GM12875 (cell line): Measurements from ENCODE around the gene DNAJB5.
"Not testable (repeated sequence)": the region's sequence is repeated elsewhere in the genome, so short reads cannot be mapped to it uniquely, and the experiment has no call there.

Source experiments
- H3K4me3 ChIP-seq: one replicate; pipeline ENCODE4 v1.5.1; 2011; ENCODE audit warnings: low read depth, low read length, control low read depth
- TF ChIP-seq, protein P1 (sequence below): IDR thresholded peaks from 2 replicates; pipeline ENCODE4 v1.5.1; 2011; ENCODE audit warnings: low read depth, mild to moderate bottlenecking, control low read depth, inconsistent platforms, low read length, moderate library complexity, borderline replicate concordance; ENCODE audit not compliant: insufficient read depth

Gene DNAJB5

DNA sequence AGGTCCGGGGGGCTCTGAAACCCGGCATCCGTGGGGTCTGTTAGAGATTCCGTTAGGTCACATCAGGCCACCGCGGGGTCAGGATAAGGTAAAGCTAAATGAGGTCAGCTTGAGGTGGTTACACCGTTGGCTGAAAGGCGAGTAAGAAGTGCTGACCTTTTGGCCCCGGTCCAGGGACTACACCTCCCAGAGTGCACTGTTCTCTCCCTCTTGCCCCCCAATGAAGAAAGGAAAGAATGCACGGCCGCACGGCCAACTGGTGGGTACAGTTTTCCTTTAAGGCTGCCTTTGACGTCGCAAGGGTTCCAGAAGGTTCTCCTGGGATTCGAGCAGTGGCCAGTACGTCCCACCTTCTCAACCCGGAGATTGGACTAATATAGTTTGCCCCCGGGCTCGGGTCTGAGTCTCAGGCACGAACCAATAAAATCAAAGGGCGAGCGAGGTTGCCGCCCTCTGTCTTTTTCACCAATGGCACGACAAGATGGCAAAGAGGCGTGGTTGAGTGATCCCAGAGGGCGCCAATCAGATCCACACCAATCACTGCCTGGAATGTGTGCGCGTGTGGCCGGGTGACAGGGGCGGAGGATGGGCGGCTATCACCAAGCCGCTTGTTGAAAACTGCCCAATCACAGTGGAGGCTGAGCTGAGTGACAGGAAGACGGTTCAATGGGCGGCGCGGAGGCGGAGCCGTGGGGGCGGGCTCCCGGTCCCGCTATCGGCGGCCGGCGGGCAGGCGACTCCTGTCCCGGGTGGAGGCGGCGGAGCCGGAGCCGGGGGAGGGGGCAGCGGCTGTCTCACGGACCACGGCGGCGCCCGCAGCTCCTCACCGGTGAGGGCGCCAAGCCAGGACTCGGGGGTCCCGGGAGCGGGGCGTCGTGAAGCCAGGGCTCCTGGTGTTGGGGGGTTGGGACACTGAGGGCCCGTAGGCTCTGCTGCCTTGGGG is at the start of gene DNAJB5:
DNAJB5 (plus strand) TSS at position 743 of the 943 bp plus-strand sequence. CDS start 886 bp downstream, outside the sequence.
- TF ChIP-seq, protein P1, sequence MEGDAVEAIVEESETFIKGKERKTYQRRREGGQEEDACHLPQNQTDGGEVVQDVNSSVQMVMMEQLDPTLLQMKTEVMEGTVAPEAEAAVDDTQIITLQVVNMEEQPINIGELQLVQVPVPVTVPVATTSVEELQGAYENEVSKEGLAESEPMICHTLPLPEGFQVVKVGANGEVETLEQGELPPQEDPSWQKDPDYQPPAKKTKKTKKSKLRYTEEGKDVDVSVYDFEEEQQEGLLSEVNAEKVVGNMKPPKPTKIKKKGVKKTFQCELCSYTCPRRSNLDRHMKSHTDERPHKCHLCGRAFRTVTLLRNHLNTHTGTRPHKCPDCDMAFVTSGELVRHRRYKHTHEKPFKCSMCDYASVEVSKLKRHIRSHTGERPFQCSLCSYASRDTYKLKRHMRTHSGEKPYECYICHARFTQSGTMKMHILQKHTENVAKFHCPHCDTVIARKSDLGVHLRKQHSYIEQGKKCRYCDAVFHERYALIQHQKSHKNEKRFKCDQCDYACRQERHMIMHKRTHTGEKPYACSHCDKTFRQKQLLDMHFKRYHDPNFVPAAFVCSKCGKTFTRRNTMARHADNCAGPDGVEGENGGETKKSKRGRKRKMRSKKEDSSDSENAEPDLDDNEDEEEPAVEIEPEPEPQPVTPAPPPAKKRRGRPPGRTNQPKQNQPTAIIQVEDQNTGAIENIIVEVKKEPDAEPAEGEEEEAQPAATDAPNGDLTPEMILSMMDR = no peak
- H3K4me3 ChIP-seq = peak within 1 kb of the TSS; percentile 94

DNA sequence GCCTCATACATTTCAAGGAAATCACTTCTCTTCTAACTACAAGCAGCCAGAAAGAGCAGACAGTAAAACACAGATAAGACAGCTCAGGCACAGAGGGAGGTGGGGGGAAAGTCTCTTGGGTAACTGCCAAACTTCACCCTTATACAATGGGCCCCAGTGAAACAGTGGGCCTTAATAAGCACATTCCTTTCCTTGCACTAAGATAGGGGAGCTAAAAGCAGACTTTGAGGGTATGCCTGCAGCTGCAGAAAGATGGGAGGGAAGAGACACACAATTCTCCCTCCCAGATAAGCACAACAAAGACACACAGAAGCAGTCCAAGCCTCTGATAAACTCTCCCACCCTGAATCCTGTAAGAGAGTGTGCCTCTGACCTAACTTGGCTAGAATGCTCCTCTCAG is 49.6 kb upstream of the DNAJB5 start:
- H3K4me3 ChIP-seq = not testable (repeated sequence)

DNA sequence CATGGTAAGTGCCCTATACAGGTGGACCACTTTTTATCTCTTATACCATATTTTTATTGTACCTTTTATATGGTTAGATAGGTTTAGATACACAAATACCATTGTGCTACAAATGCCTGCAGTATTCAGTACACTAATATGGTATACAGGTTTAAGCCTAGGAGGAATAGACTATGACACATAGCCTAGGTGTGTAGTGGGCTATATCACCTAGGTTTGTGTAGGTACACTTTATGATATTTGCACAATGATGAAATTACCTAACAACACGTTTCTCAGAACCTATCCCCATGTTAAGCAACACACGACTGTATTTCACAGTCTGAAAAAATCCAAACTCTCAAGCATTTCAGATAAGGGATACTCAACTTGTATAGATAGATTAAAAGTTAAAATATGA is 41.1 kb upstream of the DNAJB5 start:
- TF ChIP-seq, protein P1 = no peak

DNA sequence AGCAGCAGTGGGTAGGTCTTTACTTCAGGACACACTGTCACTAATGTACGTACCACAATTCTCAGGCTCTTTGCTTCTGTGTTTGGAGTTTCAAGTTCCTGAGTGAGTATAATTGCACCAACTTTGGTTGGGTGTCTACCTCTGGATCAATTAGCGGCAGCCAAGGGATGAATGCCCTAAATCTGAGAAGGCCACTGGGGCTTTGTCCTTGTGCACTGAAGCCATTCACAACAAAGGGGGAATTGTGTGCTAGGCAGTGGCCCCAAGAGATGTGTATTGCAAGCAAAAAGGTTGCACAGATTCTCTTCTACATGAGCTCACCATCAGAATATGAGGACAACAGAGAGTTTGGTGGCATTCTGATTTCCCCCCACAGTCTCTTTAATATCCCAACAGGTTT is 35.3 kb upstream of the DNAJB5 start:
- H3K4me3 ChIP-seq = no peak overlapping the region
- TF ChIP-seq, protein P1 = no peak

More for the DNA sequence above, 41.1 kb upstream of the DNAJB5 start:
- H3K4me3 ChIP-seq = no peak overlapping the region

DNA sequence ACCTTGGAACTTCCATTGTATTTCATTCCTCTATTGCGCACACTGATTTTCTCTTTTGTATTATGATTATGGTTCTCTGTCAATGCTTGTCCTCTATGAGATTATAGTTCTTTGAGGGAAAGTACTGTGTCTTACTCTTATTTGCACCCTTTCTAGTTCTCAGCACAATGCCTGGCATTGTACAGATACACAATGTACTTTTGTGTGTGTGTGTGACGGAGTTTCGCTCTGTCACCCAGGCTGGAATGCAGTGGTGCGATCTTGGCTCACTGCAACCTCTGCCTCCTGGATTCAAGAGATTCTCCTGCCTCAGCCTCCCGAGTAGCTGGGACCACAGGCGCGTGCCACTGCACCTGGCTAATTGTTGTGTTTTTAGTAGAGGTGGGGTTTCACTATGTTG is 33.5 kb upstream of the DNAJB5 start:
- not testable (repeated sequence) for H3K4me3 ChIP-seq

DNA sequence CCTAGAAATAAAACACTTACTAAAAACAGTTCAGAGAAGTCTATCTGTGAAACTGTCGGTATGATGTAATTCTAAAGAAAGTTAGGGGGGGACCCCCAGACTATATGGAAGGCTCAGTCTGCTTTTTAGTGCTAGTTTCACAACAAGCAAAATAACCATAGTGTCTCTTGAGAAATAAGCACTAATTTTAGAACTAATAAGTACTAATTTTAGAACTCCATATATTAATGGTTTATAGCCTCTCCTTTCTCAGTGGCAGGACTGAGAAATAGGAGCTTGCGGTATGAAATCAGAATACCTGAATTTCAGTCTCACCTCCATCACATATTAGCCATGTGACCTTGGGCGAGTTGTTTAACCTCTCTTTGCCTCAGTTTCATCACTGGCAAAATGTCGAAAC is 32.9 kb upstream of the DNAJB5 start:
- no peak overlapping the region for H3K4me3 ChIP-seq
- TF ChIP-seq, protein P1 = no peak

DNA sequence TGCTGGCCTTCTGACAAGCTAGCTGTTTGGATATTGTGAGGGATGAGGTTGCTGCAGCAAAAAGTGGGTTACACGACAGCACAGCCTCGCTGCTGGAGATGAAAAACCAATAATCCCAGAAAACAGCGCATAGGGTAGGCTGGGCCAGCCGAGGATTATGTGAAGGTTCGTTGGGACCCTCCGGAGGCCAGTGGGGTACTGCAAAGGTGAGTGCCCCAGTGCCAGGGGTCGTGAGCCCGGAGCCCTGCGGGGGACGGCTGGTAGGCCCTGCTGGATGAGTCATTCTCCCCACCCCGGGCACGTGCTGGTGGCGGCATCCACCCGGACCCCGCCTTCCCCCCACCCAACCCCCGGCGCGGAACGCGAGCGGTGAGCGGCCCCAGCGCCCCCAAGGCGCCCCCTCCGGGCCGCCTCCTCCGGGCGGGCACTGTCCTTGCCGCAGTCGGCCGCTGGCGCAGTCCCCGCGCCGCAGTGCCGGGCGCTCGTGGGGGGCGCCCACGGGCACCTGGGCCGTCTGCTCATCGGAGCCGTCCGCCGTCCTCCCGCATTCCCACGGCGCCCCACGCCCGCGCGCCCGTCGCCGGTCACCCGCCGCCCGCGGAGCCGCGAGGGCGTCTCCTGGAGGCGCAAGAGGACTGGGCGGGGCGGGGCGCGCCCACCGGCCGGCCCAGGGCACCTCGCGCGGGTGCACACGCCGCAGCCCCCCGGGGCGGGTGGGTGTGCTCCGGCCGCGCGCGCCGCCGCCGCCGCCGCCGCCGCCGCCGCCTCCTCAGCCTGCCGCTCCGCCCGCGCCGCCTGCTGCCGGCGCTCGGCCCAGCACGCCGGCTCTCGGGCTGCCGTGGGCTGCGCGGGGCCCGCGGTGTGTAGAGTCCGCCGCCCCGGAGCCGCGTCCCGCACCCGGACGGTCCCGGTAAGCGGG is 31.8 kb upstream of the DNAJB5 start, which contains the start of gene PHF24:
PHF24 (plus strand) TSS at position 794 of the 919 bp plus-strand sequence. CDS start 13,014 bp downstream, outside the sequence.
- no peak within 1 kb of the TSS for H3K4me3 ChIP-seq
- TF ChIP-seq, protein P1 = no peak

DNA sequence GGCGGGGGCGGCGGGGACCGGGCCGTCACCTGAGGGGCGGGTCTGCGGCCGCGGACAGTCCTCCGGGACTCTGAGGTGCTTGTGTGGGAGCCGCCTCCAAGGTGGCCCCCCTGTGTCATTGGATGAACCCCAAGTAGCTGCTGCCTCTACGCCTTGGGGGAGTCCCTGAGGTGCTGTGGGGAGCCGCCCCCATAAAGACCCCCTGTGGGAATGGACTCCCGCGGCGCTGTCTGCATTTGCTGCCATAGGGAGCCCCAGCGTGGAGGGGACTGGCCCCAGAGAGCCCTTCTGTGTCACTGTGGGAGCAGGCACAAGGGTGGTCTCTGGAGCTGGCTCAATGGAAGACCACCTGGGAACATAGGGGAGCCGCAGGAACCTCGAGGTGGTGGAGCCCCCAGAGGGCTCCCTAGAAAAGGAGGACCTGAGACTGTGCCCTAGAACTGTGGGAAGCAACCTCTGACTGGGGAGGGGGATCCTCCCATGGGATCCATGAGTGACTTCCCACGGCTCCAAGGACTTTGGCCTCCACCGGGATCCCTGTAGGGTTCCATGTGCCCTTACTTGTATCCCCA is 31.0 kb upstream of the DNAJB5 start:
- H3K4me3 ChIP-seq = no peak overlapping the region
- TF ChIP-seq, protein P1 = no peak
